HEK293 (cell line): ENCODE measurements around the gene ARL14EP.

Experiments
- CTCF ChIA-PET: fragments of 350-600 bp; formaldehyde crosslinking; extraction: SDS; loops from one replicate; lab custom pipeline; 2021; ENCODE audit warnings: antibody characterized with exemption; lab: Yijun Ruan, JAX
- POLR2A ChIA-PET: fragments of 300-600 bp; formaldehyde crosslinking; extraction: SDS; loops from one replicate; lab custom pipeline; 2020; ENCODE audit warnings: antibody characterized with exemption, inconsistent platforms; lab: Yijun Ruan, JAX
- H3K27ac ChIP-seq: fragments of 200-500 bp; sonication (Bioruptor generic); 2 replicates; pipeline ENCODE4 v1.5.1; 2014; ENCODE audit warnings: low read depth, low read length, control low read depth, inconsistent platforms; ENCODE audit errors: extremely low read depth
- H3K36me3 ChIP-seq, 2 experiments: fragments of 200-500 bp in 1 of 2; sonication (Bioruptor generic) in 1 of 2; 1 replicate in 1 of 2; 2 replicates in 1 of 2; pipeline ENCODE4 v1.5.1; 2014 to 2017; ENCODE audit warnings: inconsistent platforms in 2 of 2, low read length in 2 of 2; ENCODE audit not compliant: control insufficient read depth in 2 of 2, insufficient read depth in 1 of 2
- H3K4me1 ChIP-seq: fragments of 200-500 bp; sonication (Bioruptor generic); 2 replicates; pipeline ENCODE4 v1.5.1; 2014; ENCODE audit warnings: mild to moderate bottlenecking, low read length, inconsistent platforms; ENCODE audit not compliant: control insufficient read depth, insufficient read depth
- H3K4me3 ChIP-seq: 2 replicates; pipeline ENCODE4 v1.5.1; 2011; ENCODE audit warnings: low read depth, mild to moderate bottlenecking, control low read depth, low read length, moderate library complexity
- H3K9me3 ChIP-seq: fragments of 200-500 bp; sonication (Bioruptor generic); 2 replicates; pipeline ENCODE4 v1.5.1; 2014; ENCODE audit warnings: low read depth, low read length, inconsistent platforms; ENCODE audit not compliant: control insufficient read depth, insufficient read depth
- HOXA7 ChIP-seq: sonication (generic); formaldehyde crosslinking; IDR thresholded peaks from 2 replicates; pipeline ENCODE4 v1.8.1; 2022; ENCODE audit warnings: missing genetic modification reagents, borderline replicate concordance
- IKZF3 ChIP-seq: fragments of 450-650 bp; IDR thresholded peaks from 2 replicates; pipeline ENCODE4 v1.5.0; 2018; ENCODE audit warnings: missing biosample characterization, mild to moderate bottlenecking, missing genetic modification characterization, moderate library complexity
- KLF17 ChIP-seq: fragments of 450-650 bp; formaldehyde crosslinking; IDR thresholded peaks from 2 replicates; pipeline ENCODE4 v1.5.1; 2016; ENCODE audit warnings: missing biosample characterization, missing genetic modification characterization
- KLF8 ChIP-seq: fragments of 450-650 bp; formaldehyde crosslinking; IDR thresholded peaks from 2 replicates; pipeline ENCODE4 v1.5.1; 2016; ENCODE audit warnings: missing biosample characterization, missing genetic modification characterization
- MZF1 ChIP-seq: fragments of 450-650 bp; formaldehyde crosslinking; IDR thresholded peaks from 2 replicates; pipeline ENCODE4 v1.5.1; 2017; ENCODE audit warnings: missing biosample characterization, missing genetic modification characterization, borderline replicate concordance
- REPIN1 ChIP-seq: fragments of 450-650 bp; formaldehyde crosslinking; IDR thresholded peaks from 2 replicates; pipeline ENCODE4 v1.5.1; 2017; ENCODE audit warnings: missing biosample characterization, missing genetic modification characterization, low read depth
- SETDB1 ChIP-seq: IDR thresholded peaks from one replicate; pipeline ENCODE4 v1.6.1; 2017; ENCODE audit warnings: mild to moderate bottlenecking, low read length, moderate library complexity, mixed read lengths; ENCODE audit not compliant: insufficient read length
- YY1 ChIP-seq: fragments of 450-650 bp; formaldehyde crosslinking; IDR thresholded peaks from 2 replicates; pipeline ENCODE4 v1.5.1; 2018; ENCODE audit warnings: missing biosample characterization, missing genetic modification characterization
- ZBTB44 ChIP-seq: fragments of 450-650 bp; IDR thresholded peaks from 2 replicates; pipeline ENCODE4 v1.5.1; 2018; ENCODE audit warnings: missing biosample characterization, mild to moderate bottlenecking, missing genetic modification characterization
- ZFHX2 ChIP-seq: fragments of 450-650 bp; formaldehyde crosslinking; conservative IDR thresholded peaks from 2 replicates; pipeline ENCODE4 v1.5.1; 2016; ENCODE audit warnings: missing biosample characterization, missing genetic modification characterization
- ZFP41 ChIP-seq: fragments of 450-650 bp; formaldehyde crosslinking; IDR thresholded peaks from 2 replicates; pipeline ENCODE4 v1.5.1; 2016; ENCODE audit warnings: missing biosample characterization, missing genetic modification characterization, borderline replicate concordance
- ZNF114 ChIP-seq: fragments of 450-650 bp; formaldehyde crosslinking; IDR thresholded peaks from 2 replicates; pipeline ENCODE4 v1.5.0; 2017; ENCODE audit warnings: missing biosample characterization, missing genetic modification characterization
- ZNF121 ChIP-seq: fragments of 450-650 bp; formaldehyde crosslinking; IDR thresholded peaks from 2 replicates; pipeline ENCODE4 v1.5.1; 2016; ENCODE audit warnings: missing biosample characterization, missing genetic modification characterization
- ZNF146 ChIP-seq: fragments of 450-650 bp; formaldehyde crosslinking; IDR thresholded peaks from 2 replicates; pipeline ENCODE4 v1.5.1; 2016; ENCODE audit warnings: missing biosample characterization, missing genetic modification characterization
- ZNF184 ChIP-seq: fragments of 450-650 bp; IDR thresholded peaks from 2 replicates; pipeline ENCODE4 v1.5.1; 2018; ENCODE audit warnings: missing biosample characterization, mild to moderate bottlenecking, missing genetic modification characterization
- ZNF404 ChIP-seq: fragments of 450-650 bp; formaldehyde crosslinking; IDR thresholded peaks from 2 replicates; pipeline ENCODE4 v1.5.1; 2017; ENCODE audit warnings: missing biosample characterization, missing genetic modification characterization
- ZNF510 ChIP-seq: fragments of 450-650 bp; formaldehyde crosslinking; IDR thresholded peaks from 2 replicates; pipeline ENCODE4 v1.5.1; 2018; ENCODE audit warnings: mild to moderate bottlenecking, missing genetic modification characterization, missing biosample characterization; ENCODE audit not compliant: insufficient replicate concordance
- ZNF530 ChIP-seq: fragments of 450-650 bp; formaldehyde crosslinking; IDR thresholded peaks from 2 replicates; pipeline ENCODE4 v1.5.1; 2016; ENCODE audit warnings: low read depth, missing biosample characterization, missing genetic modification characterization
- ZNF624 ChIP-seq: fragments of 450-650 bp; formaldehyde crosslinking; IDR thresholded peaks from 2 replicates; pipeline ENCODE4 v1.5.1; 2017; ENCODE audit warnings: missing biosample characterization, missing genetic modification characterization
- ZNF629 ChIP-seq: fragments of 450-650 bp; formaldehyde crosslinking; IDR thresholded peaks from 2 replicates; pipeline ENCODE4 v1.5.1; 2017; ENCODE audit warnings: missing biosample characterization, missing genetic modification characterization
- ZNF677 ChIP-seq: fragments of 450-650 bp; IDR thresholded peaks from 2 replicates; pipeline ENCODE4 v1.5.0; 2018; ENCODE audit warnings: missing biosample characterization, mild to moderate bottlenecking, missing genetic modification characterization, moderate library complexity
- TF ChIP-seq, protein P1 (sequence below): IDR thresholded peaks from 2 replicates; pipeline ENCODE4 v1.6.1; 2011; ENCODE audit warnings: mild to moderate bottlenecking, low read depth, low read length, borderline replicate concordance

The ARL14EP gene

GRCh38 chr11:30282289-30282631, 40.6 kb upstream of the ARL14EP start:
- Histone ChIP-seq H3K36me3 (no peaks in the 10 kb centered on the region), H3K4me3 (no peak overlapping the region), H3K27ac (no peak overlapping the region), H3K4me1 (no peaks in the 10 kb centered on the region), H3K9me3 (no peaks in the 10 kb centered on the region)
- TF ChIP-seq REPIN1 (tag by site-specific recombination) (no peak), SETDB1 (no peak), ZNF146 (tag by site-specific recombination) (no peak), ZNF624 (no peak), ZNF121 (tag by site-specific recombination) (no peak), HOXA7 (CRISPR knock-in tag) (no peak), ZBTB44 (no peak), ZFP41 (tag by site-specific recombination) (no peak), KLF8 (tag by site-specific recombination) (no peak), ZFHX2 (tag by site-specific recombination) (no peak), ZNF677 (no peak), MZF1 (no peak), YY1 (tag by site-specific recombination) (no peak), ZNF629 (tag by site-specific recombination) (no peak), ZNF114 (tag by site-specific recombination) (no peak), ZNF404 (tag by site-specific recombination) (no peak), IKZF3 (tag by site-specific recombination) (no peak), ZNF184 (tag by site-specific recombination) (no peak)
- TF ChIP-seq, protein P1, sequence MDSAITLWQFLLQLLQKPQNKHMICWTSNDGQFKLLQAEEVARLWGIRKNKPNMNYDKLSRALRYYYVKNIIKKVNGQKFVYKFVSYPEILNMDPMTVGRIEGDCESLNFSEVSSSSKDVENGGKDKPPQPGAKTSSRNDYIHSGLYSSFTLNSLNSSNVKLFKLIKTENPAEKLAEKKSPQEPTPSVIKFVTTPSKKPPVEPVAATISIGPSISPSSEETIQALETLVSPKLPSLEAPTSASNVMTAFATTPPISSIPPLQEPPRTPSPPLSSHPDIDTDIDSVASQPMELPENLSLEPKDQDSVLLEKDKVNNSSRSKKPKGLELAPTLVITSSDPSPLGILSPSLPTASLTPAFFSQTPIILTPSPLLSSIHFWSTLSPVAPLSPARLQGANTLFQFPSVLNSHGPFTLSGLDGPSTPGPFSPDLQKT, result no peak
- POLR2A ChIA-PET, result no interaction called here
- CTCF ChIA-PET, result interaction anchor here (0.7 kb wide), 1 partner anchor 9 kb away, joined by 4 read pairs; no protein-coding TSS in a partner anchor

DNA sequence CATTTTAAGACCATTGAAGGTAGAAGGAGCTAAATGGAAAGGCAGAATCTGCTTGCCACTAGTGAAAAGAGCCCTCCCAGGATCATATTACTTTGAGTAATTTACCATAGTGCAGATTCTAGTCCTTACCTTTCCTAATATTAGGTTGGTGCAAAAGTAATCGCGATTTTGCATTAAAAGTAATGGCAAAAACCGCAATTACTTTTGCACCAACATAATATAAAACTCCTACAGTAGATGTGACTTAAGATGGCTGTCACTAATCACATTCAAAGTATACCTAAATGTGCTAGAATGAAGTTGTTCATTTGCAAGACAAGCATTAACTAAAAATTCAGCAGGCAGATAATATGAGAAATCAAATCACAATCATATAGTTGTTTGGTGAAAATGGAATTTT, 38.1 kb upstream of the ARL14EP start:
- Histone ChIP-seq H3K9me3 (no peaks in the 10 kb centered on the region), H3K36me3 (no peaks in the 10 kb centered on the region), H3K4me3 (no peak overlapping the region)
- POLR2A ChIA-PET, result no interaction called here
- TF ChIP-seq ZNF530 (tag by site-specific recombination), result no peak
- TF ChIP-seq KLF17 (tag by site-specific recombination), result no peak
- TF ChIP-seq ZNF510 (tag by site-specific recombination), result no peak
- TF ChIP-seq, all 188 proteins: peak for 0
- CTCF ChIA-PET, result no interaction called here
- no peak overlapping the region for H3K27ac ChIP-seq
- H3K4me1 ChIP-seq, result no peaks in the 10 kb centered on the region
